ENCODE measurements around the gene SLC7A10. TPM values are rescaled to one million over a fixed set of nuclear protein-coding genes. Genes with fewer than 3 reads are reported as not detected.
"Not testable (repeated sequence)": the region's sequence is repeated elsewhere in the genome, so short reads cannot be mapped to it uniquely, and the experiment has no call there.

The SLC7A10 gene
- total RNA-seq, 1 donor, result not detected

GRCh38 chr19:33224694-33225457 lies 774 bp downstream of the SLC7A10 start:
- Histone ChIP-seq H3K27ac (ENCODE audit: low read depth, low read length) (no peak overlapping the region), H2AFZ (ENCODE audit: low read length) (no peak overlapping the region), H3K4me3 (ENCODE audit: insufficient read depth, low read length) (no peak overlapping the region), H3K9me3 (ENCODE audit: low read depth, low read length) (peaks cover 10% of the 10 kb centered on the region), H3K36me3 (ENCODE audit: insufficient read depth, low read length) (no peaks in the 10 kb centered on the region), H3K4me2 (ENCODE audit: insufficient read depth, low read length) (no peak overlapping the region), H3K27me3 (ENCODE audit: insufficient read depth, low read length) (peaks cover 49% of the 10 kb centered on the region), H3K4me1 (ENCODE audit: insufficient read depth, low read length) (peaks cover 3% of the 10 kb centered on the region), H4K20me1 (ENCODE audit: insufficient read depth, low read length) (no peaks in the 10 kb centered on the region), H3K79me2 (ENCODE audit: insufficient read depth, low read length) (no peaks in the 10 kb centered on the region)
- DNase-seq (ENCODE audit: insufficient read length, low spot score, missing footprints), result no peak
- TF ChIP-seq CTCF (IDR thresholded peaks at IDR 0.05; ENCODE audit: extremely low read depth, low read depth, low read length), result no peak

- H3K36me3 ChIP-seq (ENCODE audit: insufficient read depth, low read length), result not testable (repeated sequence)
Observed at GRCh38 chr19:33222255-33222654, 3.4 kb downstream of the SLC7A10 start.

GRCh38 chr19:33221638-33222037 lies 4.0 kb downstream of the SLC7A10 start:
- DNase-seq (ENCODE audit: insufficient read length, low spot score, missing footprints), result no peak
- no peak for TF ChIP-seq CTCF (IDR thresholded peaks at IDR 0.05; ENCODE audit: extremely low read depth, low read depth, low read length)
- H3K27me3 ChIP-seq (ENCODE audit: insufficient read depth, low read length), result peaks cover 36% of the 10 kb centered on the region
- H3K4me2 ChIP-seq (ENCODE audit: insufficient read depth, low read length), result no peak overlapping the region
- H2AFZ ChIP-seq (ENCODE audit: low read length), result no peak overlapping the region
- no peak overlapping the region for H3K4me3 ChIP-seq (ENCODE audit: insufficient read depth, low read length)
- H4K20me1 ChIP-seq (ENCODE audit: insufficient read depth, low read length), result no peaks in the 10 kb centered on the region
- H3K36me3 ChIP-seq (ENCODE audit: insufficient read depth, low read length), result no peaks in the 10 kb centered on the region
- H3K4me1 ChIP-seq (ENCODE audit: insufficient read depth, low read length), result no peaks in the 10 kb centered on the region
- H3K79me2 ChIP-seq (ENCODE audit: insufficient read depth, low read length), result no peaks in the 10 kb centered on the region
- no peak overlapping the region for H3K27ac ChIP-seq (ENCODE audit: low read depth, low read length)
- H3K9me3 ChIP-seq (ENCODE audit: low read depth, low read length), result no peaks in the 10 kb centered on the region

More at GRCh38 chr19:33222255-33222654, 3.4 kb downstream of the SLC7A10 start:
- H3K9me3 ChIP-seq (ENCODE audit: low read depth, low read length); H2AFZ ChIP-seq (ENCODE audit: low read length); H3K4me3 ChIP-seq (ENCODE audit: insufficient read depth, low read length); H3K79me2 ChIP-seq (ENCODE audit: insufficient read depth, low read length); DNase-seq (ENCODE audit: insufficient read length, low spot score, missing footprints); H3K4me2 ChIP-seq (ENCODE audit: insufficient read depth, low read length); H4K20me1 ChIP-seq (ENCODE audit: insufficient read depth, low read length); H3K27ac ChIP-seq (ENCODE audit: low read depth, low read length); H3K4me1 ChIP-seq (ENCODE audit: insufficient read depth, low read length): not testable (repeated sequence)
- peaks cover 40% of the 10 kb centered on the region for H3K27me3 ChIP-seq (ENCODE audit: insufficient read depth, low read length)

- Histone ChIP-seq H4K20me1 (ENCODE audit: insufficient read depth, low read length) (no peaks in the 10 kb centered on the region), H3K27ac (ENCODE audit: low read depth, low read length) (no peak overlapping the region), H2AFZ (ENCODE audit: low read length) (no peak overlapping the region), H3K27me3 (ENCODE audit: insufficient read depth, low read length) (peaks cover 27% of the 10 kb centered on the region), H3K4me1 (ENCODE audit: insufficient read depth, low read length) (no peaks in the 10 kb centered on the region), H3K79me2 (ENCODE audit: insufficient read depth, low read length) (no peaks in the 10 kb centered on the region), H3K9me3 (ENCODE audit: low read depth, low read length) (no peaks in the 10 kb centered on the region), H3K36me3 (ENCODE audit: insufficient read depth, low read length) (no peaks in the 10 kb centered on the region), H3K4me2 (ENCODE audit: insufficient read depth, low read length) (no peak overlapping the region), H3K4me3 (ENCODE audit: insufficient read depth, low read length) (no peak overlapping the region)
- no peak for DNase-seq (ENCODE audit: insufficient read length, low spot score, missing footprints)
- no peak for TF ChIP-seq CTCF (IDR thresholded peaks at IDR 0.05; ENCODE audit: extremely low read depth, low read depth, low read length)
Observed at GRCh38 chr19:33220735-33221134, 4.9 kb downstream of the SLC7A10 start.

Measured in osteoblast (primary cell).